ENCODE results near the gene RASA3.
"Not testable (repeated sequence)": the region's sequence is repeated elsewhere in the genome, so short reads cannot be mapped to it uniquely, and the experiment has no call there.

Gene RASA3

DNA sequence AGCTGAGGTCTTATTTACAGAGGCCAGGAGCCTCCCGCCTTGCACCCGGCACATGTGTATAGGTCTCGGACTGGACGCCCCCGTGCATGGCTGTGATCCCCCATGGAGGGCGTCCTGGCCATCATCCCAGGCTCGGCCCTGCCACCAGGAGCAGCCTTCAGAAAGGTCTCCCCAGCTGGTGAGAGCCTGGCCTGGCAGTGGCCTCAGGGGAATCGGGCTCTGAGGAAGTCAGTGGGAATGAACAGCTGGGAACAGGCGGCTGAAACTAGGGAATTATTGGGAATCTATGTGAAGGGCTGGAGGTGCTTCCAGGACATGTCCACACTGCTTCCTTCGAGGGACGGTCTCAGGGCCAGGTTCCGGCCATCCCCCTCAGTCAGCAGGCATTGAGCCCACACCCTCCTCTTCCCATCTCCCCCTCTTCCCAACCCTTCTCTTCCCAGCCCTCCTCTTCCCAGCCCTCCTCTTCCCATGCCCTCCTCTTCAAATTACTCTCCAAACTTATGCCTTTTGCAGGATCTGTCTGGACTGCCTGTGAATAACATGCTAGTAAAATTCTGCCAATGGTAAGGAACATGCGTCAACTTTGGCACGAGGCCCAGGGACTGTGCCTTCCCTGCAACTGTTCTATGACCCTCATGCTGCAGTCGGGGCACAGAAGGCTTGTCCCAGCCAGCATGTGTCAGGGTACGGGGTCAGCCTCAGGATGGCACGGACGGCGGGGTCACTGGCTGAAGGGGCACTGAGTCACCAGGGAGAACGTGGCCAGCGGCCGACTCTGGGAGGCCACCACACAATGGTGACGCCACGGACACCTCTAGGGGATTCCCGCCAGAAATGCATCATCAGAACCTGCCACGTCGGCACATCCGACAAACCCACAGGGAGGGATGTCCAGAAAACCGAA, 134.3 kb downstream of the RASA3 start:
- DNase-seq, result no peak

GRCh38 chr13:113996912-113997745, 135.3 kb downstream of the RASA3 start:
- DNase-seq, result no peak

DNA sequence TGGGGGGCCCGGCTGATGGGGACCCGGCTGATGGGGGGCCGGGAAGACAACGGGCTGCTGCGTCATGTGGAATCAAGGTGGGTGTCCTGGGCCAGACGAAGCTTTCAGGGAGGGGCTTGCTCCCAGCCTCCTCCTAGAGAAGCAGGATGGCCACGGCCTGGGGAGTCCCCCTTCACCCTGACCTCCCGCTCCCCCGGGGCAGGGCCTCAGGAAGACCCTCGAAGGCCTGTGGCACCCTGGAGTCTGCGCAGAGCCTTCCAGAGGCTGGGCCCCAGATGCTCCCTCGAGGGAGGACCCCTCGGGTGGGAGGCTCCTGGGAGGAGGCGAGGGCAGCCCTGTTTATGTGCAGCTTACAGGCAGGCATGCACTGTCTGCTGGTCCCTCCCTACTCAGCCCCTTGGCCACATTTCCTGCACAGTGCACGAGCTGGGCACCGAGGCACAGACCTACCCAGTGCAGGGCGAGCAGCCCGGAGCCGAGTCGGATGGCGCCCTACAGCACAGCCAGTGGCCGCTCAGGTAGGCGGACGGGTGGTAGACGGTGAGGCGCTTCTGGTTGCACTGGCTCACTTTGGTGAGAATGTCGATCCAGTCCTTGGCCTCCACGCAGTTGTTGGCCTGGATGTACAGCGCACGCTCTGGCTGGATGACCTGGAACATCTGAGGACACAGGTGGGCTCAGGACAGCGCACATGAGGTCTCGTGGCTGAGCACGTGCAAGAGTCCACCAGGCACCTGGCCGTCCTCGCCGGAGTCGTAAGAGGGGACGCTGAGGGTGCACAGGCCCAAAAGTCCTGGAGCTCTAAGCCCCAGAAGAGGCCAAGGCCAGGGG, 136.1 kb downstream of the RASA3 start:
- DNase-seq, result no peak

DNA sequence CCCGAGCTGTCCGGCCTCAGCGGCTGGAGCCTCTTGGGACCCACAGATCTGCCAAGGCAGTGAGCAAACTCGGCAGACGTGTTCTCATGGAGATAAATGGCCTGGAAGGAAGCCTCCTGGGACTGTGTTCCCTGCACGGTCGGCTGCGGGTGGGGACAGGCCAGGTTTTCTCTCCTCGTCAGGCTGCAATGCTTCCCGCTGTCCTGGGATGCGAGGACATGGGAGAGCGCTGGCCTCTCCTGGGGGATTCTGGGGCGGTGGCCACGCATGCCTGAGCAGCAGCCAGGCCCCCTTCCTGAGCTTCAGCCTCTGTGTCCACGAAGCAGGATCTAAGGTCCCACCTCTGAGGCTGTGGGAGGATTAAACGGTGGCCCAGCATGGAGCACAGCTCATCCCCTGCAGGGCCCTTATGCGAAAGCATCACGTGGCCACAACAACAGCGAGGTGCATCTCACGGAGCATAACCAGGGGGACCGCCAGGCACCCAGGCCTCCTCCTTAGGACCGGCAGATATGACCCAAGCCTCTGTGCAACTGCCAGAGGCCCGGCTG, 137.3 kb downstream of the RASA3 start:
- DNase-seq, result no peak

DNA sequence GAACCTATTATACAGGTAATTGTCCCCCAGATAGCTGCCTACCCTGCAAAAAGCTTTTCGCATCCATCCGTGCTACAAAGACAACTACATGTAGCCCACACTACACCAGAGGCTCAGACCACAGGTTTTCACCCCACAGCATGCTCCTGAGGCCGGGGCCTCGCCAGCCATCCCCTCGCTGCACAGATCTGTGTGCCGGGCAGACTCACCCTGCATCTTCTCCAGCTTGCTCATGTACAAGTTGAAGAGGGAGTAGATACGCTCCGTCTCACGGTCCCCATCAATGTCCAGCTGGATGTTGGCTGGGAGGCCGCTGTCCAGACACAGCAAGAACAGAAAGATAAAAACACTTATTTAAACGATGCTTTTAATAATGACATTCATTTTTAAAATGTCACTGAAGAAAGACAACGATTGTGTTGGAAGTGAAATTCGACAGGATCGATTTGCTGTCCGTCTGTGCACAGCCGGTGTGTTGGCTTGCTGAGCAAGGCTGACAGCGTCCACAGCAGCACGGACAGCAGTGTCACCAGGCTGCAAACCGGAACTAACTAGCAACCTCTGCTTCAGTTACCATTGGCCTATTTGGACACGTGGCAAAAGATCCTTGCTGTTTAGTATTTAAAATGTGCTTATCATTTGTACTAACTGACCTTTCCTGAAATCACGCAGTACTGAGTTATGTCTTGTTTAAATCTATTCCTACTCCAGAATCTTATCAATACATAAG, 140.0 kb downstream of the RASA3 start:
- no peak for DNase-seq

DNA sequence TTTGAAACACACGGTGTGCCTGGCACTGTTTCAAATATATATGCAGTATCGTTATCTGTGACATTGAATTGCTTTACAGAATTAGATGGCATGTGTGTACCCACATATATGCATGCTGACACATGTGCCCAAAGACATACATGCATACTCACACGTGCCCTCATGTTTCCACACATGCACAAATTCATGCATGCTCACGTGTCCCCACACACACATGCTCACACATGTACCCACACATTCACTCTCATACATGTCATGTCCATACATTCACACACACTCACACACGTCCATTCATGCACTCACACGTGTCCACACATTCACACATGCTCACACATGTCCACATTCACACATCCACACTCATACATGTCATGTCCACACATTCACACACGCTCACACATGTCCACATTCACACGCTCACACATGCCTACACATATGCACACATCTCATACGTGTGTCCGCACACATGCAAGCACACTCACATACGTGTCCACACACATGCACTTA, 140.7 kb downstream of the RASA3 start:
- DNase-seq, result no peak

GRCh38 chr13:113991191-113991669, 141.2 kb downstream of the RASA3 start:
- no peak for DNase-seq

DNA sequence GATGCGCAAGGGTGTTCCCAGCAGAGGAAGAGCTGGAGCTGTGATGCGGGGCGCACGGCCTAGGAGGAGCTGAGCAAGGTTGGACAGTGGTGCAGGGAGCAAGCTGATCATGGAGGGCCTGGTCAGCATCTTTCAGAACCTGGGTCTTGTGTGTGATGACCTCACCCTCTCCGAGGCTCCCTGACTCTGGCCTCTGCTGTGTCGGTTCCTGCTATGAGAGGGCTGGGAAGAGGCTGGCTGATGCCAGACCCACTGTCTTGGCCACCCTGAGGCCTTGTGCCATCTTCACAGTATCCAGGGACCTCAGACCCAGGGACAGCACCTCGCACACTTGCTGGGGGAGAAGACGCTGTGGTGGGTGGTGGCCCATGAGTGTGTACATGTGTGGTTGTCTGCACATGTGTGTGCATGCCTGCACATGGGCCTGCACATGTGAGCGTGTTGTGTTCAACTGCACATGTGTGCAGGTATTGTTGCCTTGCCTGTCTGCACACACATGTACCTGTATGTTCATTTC, 142.0 kb downstream of the RASA3 start:
- no peak for DNase-seq

DNA sequence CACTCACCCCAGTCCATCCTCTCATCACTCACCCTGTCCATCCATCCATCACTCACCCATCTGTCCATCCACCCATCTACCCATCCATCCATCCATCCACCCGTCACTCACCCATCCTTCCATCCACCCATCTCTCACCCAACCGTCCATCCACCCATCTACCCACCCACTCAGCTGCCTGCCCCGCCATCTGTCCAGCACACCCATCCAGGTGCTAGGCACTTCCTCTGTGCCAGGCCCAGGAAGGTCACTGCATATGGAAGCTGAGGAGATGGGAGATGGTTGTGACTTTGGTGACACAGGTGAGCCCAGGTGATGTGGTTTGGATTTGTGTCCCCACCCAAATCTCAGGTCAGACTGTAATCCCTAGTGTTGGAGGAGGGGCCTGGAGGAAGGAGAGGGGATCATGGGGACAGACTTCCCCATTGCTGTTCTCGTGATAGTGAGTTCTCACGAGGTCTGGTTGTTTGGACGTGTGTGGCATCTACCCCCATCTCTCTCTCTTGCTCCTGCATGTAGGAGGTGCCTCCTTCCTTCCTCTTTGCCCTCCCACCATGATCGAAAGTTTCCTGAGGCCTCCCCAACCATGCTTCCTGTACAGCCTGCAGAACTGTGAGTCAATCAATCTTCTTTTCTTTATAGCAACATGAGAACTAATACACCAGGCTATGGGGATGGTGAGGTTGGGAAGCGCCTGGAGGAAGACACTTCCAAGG, 142.7 kb downstream of the RASA3 start:
- no peak for DNase-seq

DNA sequence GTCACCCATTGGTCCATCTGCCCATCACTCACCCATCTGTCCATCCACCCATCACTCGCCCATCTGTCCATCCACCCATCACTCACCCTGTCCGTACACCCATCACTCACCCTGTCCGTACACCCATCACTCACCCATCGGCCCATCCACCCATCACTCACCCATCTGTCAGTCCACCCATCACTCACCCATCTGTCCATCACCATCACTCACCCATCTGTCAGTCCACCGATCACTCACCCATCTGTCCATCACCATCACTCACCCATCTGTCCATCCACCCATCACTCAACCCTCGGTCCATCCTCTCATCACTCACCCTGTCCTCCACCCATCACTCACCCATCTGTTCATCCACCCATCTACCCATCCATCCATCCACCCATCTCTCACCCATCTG, 143.6 kb downstream of the RASA3 start:
- DNase-seq, result not testable (repeated sequence)

DNA sequence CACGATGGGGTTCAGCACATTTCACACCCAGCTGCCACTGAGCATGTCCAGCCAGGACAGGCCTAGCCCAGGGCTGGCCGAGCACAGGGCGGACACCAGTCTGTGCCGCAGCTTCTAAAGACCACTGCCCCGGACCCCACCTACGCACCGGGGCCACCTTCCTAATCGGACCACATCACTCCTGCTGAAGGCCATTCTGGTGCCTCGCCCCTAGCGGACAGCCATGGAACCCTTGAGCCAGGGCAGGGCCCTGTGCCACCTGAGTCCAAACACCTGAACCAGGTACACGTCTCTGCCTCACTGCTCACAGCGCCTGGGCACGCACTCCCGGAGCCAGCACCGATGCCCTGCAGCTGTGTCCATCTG, 150.1 kb downstream of the RASA3 start:
- no peak for DNase-seq

GRCh38 chr13:113981611-113982295, 150.7 kb downstream of the RASA3 start:
- no peak for DNase-seq

DNA sequence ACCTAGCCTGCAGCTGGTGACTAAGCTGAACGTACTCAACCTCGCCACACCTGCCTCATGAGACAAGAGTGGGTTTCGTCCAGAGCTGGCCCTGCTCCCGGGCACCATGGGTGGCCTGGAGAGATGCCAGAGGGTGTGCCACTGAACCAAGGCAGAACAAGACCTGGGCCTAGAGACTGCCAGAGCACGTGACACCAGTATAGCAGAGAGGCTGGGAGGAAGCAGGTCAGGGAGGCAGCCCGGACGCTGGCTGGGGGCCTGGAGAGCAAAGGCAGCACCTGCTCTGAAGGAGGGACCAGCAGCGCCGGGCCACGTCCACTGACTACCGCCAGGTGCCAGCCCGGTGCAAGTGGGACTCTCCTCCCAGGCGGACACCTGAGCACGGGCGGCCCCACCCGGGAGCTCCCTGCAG, 151.2 kb downstream of the RASA3 start:
- no peak for DNase-seq

DNA sequence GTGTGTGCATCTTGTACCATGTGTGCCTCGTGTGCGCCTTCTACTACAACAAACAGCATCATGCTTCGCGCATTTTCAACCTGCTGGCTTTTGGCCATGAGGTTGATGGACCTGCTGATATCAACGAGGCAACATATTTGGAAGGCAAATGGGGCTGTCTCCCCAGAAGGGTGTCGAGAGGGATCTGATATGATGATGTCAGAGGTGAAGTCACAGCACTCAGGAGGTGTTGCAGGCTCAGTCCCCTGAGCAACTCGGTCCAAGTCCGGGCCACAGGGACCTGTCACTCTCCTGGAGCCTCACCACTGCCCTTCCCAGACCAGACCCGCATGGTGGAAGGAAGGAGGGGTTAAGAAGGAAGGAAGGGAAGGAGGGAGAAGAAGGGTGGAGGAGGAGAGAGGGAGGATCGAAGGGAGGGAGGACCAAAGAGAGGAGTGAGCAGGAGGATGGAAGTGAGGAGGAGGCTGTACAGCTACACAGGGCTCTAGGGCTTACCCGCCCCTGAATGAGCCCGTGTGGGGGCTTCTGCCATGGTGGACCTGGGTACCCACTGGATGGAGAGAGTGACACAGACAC, 151.8 kb downstream of the RASA3 start:
- DNase-seq, result no peak

- DNase-seq, result no peak
Measured at GRCh38 chr13:113979791-113980471, 152.5 kb downstream of the RASA3 start.

DNA sequence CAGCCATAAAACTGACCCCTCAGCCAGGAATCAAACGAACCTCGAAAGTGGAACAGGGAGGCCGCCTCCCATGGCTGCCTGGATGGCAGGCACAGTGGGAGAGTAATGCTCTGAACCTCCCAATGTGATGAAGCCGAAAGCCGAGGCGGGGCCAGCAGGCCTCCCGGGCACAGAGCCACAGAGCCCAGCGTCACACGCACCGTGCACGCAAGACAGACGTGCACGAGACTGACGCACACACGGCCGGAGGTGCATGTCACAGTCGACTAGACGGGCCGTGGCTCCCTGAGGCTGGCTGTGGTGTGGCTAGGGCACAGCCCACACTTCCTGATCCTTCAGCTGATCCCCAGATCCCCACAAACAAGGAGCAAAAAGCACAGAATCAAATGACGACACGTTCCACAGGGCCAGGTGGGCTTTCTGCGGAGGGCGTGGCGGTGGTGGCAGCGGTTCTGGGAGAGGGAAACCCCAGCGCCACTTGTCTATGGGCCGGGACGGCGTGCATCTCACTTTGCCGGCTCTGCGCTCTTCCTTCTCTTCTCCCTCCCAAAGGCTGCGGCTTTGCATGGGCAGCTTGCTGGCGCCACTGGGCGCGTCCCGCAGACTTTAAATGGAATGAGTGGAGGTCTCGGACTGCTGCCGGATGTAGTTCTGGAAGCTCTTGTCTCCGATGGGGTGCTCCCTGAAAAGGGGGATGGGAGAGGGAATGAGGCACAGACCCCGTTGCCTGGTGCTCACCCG, 153.5 kb downstream of the RASA3 start:
- DNase-seq, result no peak

GRCh38 chr13:113977976-113978375, 154.4 kb downstream of the RASA3 start:
- DNase-seq, result no peak

All from activated CD4-positive, alpha-beta T cell treated with anti-CD3 and anti-CD28 coated beads, Interleukin-2, amount 50 U/mL, for 1 hour (primary cell).